Tibial artery (tissue), 4 donors: ENCODE results near the gene CDC42.

Experiments
- DNase-seq, 2 donors: peaks; one replicate each; pipeline ENCODE4 v3.0.0-alpha.2; 2019
- H3K27ac ChIP-seq, 2 donors: fragments of 200-600 bp; sonication (generic) in 1 of 2; 1 replicate in 1 of 2; 2 replicates in 1 of 2; pipeline ENCODE4 v1.5.1; 2018 to 2019; ENCODE audit warnings: mild to moderate bottlenecking in 1 of 2
- H3K27me3 ChIP-seq, 2 donors: fragments of 200-600 bp; sonication (generic) in 1 of 2; one replicate each; pipeline versions ENCODE4 v1.5.1 to v1.6.0; 2016 to 2019
- H3K36me3 ChIP-seq, 3 donors: fragments of 200-600 bp; sonication (generic) in 2 of 3; one replicate each; pipeline ENCODE4 v1.5.1; 2016 to 2019; ENCODE audit warnings: mild to moderate bottlenecking in 2 of 3
- H3K4me1 ChIP-seq, 4 donors: fragments of 200-600 bp; sonication (generic) in 2 of 4; 1 replicate in 3 of 4; 2 replicates in 1 of 4; pipeline ENCODE4 v1.5.1; 2016 to 2019
- H3K4me3 ChIP-seq, 2 donors: fragments of 200-600 bp; sonication (generic) in 1 of 2; 1 replicate in 1 of 2; 2 replicates in 1 of 2; pipeline ENCODE4 v1.5.1; 2018 to 2019; ENCODE audit warnings: mild to moderate bottlenecking in 2 of 2
- H3K9me3 ChIP-seq, 3 donors: fragments of 200-600 bp; sonication (generic) in 1 of 3; one replicate each; pipeline ENCODE4 v1.5.1; 2016 to 2019
- CTCF ChIP-seq, 2 experiments: fragments of 200-600 bp in 1 of 2; fragments of 450-650 bp in 1 of 2; IDR thresholded peaks; one replicate each; pipeline ENCODE4 v1.5.1; 2017 to 2019; ENCODE audit warnings: antibody characterized with exemption in 2 of 2, mild to moderate bottlenecking in 1 of 2, moderate library complexity in 1 of 2
- intact Hi-C: fragments of 100-400 bp; cut with DNase I; formaldehyde crosslinking; loops from one replicate; pipeline ENCODE4 v1.15.0; 2023; ENCODE audit warnings: low total_unique reads

The CDC42 gene

GRCh38 chr1:22064751-22065402 is 12.4 kb downstream of the CDC42 start:
- Histone ChIP-seq H3K36me3 (peaks cover 0 to 6% (median 0%) of the 10 kb centered on the region in 3 donors), H3K27ac (no peak overlapping the region), H3K27me3 (no peaks in the 10 kb centered on the region), H3K4me3 (no peak overlapping the region), H3K4me1 (peaks cover 5 to 99% (median 64%) of the 10 kb centered on the region in 4 donors), H3K9me3 (no peaks in the 10 kb centered on the region)
- TF ChIP-seq CTCF (IDR thresholded peaks at IDR 0.05): no peak
- no peak for DNase-seq
- intact Hi-C loops: no loop called here

- peaks cover 0 to 92% (median 58%) of the 10 kb centered on the region in 4 donors for H3K4me1 ChIP-seq
- intact Hi-C loops: no loop called here
- no peaks in the 10 kb centered on the region for H3K36me3 ChIP-seq
- no peak for DNase-seq
- no peaks in the 10 kb centered on the region for H3K9me3 ChIP-seq
- no peak overlapping the region for H3K27ac ChIP-seq
- H3K27me3 ChIP-seq: no peaks in the 10 kb centered on the region
- TF ChIP-seq CTCF (IDR thresholded peaks at IDR 0.05): no peak
- no peak overlapping the region for H3K4me3 ChIP-seq
Observed at GRCh38 chr1:22071511-22071910, 19.0 kb downstream of the CDC42 start.

- peaks cover 0 to 94% (median 44%) of the 10 kb centered on the region in 4 donors for H3K4me1 ChIP-seq
- H3K27ac ChIP-seq: no peak overlapping the region
- intact Hi-C loops: no loop called here
- H3K27me3 ChIP-seq: no peaks in the 10 kb centered on the region
- H3K36me3 ChIP-seq: peaks cover 8 to 13% (median 9%) of the 10 kb centered on the region in 3 donors
- H3K9me3 ChIP-seq: no peaks in the 10 kb centered on the region
- no peak for DNase-seq
- H3K4me3 ChIP-seq: no peak overlapping the region
- no peak for TF ChIP-seq CTCF (IDR thresholded peaks at IDR 0.05)
Observed at GRCh38 chr1:22074803-22075202, 22.3 kb downstream of the CDC42 start.

- no peak overlapping the region for H3K4me3 ChIP-seq
- no peaks in the 10 kb centered on the region for H3K9me3 ChIP-seq
- no peak for DNase-seq
- peaks cover 0 to 97% (median 46%) of the 10 kb centered on the region in 4 donors for H3K4me1 ChIP-seq
- no peaks in the 10 kb centered on the region for H3K27me3 ChIP-seq
- intact Hi-C loops: no loop called here
- H3K27ac ChIP-seq: no peak overlapping the region
- TF ChIP-seq CTCF (IDR thresholded peaks at IDR 0.05): no peak
- H3K36me3 ChIP-seq: peaks cover 11 to 15% (median 13%) of the 10 kb centered on the region in 3 donors
Observed at GRCh38 chr1:22075718-22076117, 23.2 kb downstream of the CDC42 start.

- Histone ChIP-seq H3K4me1 (peaks cover 0 to 99% (median 49%) of the 10 kb centered on the region in 4 donors), H3K9me3 (no peaks in the 10 kb centered on the region), H3K27ac (no peak overlapping the region), H3K27me3 (no peaks in the 10 kb centered on the region), H3K4me3 (no peak overlapping the region), H3K36me3 (peaks cover 11 to 19% (median 16%) of the 10 kb centered on the region in 3 donors)
- intact Hi-C loops: no loop called here
- TF ChIP-seq CTCF (IDR thresholded peaks at IDR 0.05): no peak
- no peak for DNase-seq
Observed at GRCh38 chr1:22076346-22076745, 23.8 kb downstream of the CDC42 start.
